NCI-H1417 (cell line): ENCODE results near the gene FPGS.

Source experiments
- DNase-seq, 3 experiments: peaks; one replicate each; lab custom pipeline; 2025; lab: John Stamatoyannopoulos, UW

Gene FPGS

DNA sequence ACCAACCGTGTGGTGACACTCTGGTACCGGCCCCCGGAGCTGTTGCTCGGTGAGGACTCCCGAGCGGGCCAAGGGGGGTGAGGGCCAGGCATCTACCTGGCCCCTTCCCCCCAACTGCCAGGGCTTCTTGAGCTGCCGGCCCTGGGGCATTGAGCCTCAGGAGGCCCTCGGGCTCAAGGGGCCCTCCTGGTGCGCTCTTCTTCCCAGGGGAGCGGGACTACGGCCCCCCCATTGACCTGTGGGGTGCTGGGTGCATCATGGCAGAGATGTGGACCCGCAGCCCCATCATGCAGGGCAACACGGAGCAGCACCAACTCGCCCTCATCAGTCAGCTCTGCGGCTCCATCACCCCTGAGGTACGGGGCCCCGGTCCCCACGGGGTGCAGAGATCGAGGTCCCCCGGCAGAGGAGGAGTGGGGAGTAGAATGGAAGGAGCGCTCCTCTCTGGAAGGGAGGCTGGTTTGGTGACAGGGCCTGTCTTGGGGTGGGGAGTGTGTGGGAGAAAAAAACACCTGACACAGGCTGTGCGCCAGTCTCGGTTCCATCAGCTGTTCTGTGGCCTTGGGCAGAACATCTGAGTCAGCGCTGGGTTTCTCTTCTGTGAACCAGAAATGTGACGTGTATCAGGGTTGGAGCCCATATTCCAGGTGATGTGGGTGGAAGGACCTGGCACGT, 14.2 kb upstream of the FPGS start:
- DNase-seq, result no peak

DNA sequence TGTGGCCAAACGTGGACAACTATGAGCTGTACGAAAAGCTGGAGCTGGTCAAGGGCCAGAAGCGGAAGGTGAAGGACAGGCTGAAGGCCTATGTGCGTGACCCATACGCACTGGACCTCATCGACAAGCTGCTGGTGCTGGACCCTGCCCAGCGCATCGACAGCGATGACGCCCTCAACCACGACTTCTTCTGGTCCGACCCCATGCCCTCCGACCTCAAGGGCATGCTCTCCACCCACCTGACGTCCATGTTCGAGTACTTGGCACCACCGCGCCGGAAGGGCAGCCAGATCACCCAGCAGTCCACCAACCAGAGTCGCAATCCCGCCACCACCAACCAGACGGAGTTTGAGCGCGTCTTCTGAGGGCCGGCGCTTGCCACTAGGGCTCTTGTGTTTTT, 13.5 kb upstream of the FPGS start:
- no peak for DNase-seq

- no peak for DNase-seq
Observed at GRCh38 chr9:127790094-127790855, 12.4 kb upstream of the FPGS start.

DNA sequence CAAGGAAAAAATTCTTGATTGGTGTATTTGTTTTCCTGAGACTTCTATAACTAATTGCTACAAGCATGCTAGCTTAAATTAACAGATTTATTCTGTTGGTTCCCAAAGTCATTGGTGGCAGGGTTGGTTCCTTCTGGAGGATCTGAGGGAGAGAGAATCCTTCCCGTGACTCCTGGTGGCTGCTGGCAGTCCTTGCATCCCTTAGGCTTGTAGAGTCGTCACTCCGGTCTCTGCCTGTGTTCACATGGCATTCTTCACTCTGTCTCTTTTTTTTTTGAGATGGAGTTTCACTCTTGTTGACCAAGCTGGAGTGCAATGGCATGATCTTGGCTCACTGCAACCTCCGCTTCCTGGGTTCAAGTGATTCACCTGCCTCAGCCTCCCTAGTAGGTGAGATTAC, 11.6 kb upstream of the FPGS start:
- DNase-seq, result no peak

- no peak for DNase-seq
Observed at GRCh38 chr9:127792417-127793031, 10.2 kb upstream of the FPGS start.

DNA sequence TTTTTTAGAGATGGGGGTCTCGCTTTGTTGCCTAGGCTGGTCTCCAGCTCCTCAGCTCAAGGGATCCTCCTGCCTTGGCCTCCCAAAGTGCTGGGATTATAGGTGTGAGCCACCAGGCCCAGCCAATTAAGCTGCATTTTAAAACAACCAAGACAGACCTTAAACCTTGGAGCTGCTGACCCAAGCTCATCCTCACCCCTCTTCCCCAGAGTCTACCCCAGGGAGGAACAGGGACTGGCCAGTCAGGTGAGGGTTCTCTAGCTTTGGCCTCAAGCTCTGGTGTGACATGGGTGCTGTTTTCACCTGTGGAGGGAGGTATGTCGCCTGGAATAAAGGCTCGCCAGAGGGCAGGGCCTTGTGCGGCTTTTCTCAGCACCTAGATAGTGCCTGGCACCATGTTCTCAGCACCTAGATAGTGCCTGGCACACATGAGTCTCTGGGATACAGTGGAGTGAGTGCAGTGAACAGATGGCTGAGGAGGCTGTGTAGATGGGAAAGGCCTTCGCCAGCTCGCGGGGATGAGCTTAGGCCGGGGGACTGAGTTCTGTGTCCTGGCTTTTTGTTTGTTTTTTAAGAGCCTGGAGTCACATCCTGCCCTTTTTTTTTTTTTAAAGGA, 9.5 kb upstream of the FPGS start:
- DNase-seq, result no peak

GRCh38 chr9:127794001-127794791, 8.5 kb upstream of the FPGS start:
- no peak for DNase-seq

DNA sequence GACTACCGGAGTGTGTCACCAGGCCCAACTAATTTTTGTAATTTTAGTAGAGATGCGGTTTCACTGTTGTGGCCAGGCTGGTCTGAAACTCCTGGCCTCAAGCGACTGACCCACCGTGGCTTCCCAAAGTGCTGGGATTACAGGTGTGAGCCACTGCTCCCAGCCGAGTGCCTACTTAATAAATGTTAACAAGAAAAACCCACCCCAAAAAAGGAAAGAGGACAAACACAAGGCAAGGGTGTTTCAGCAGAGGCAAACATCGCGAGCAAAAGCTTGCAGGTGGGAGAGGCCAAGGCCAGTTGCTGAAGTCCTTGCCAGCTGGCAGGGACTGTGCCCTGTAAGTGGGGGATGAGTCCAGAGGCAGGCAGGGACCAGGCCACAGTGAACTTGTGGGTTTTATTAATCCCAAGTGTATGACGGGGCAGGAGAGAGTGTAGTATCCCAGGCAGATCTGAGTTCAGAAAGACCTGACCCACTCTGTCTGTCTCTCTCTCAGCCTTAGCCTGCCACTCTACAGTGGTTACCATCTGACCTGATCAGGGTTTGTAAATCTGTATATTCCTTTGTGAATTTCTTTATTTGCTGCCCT, 6.4 kb upstream of the FPGS start:
- peak in 1 of 3 experiments; percentile 44 for DNase-seq

DNA sequence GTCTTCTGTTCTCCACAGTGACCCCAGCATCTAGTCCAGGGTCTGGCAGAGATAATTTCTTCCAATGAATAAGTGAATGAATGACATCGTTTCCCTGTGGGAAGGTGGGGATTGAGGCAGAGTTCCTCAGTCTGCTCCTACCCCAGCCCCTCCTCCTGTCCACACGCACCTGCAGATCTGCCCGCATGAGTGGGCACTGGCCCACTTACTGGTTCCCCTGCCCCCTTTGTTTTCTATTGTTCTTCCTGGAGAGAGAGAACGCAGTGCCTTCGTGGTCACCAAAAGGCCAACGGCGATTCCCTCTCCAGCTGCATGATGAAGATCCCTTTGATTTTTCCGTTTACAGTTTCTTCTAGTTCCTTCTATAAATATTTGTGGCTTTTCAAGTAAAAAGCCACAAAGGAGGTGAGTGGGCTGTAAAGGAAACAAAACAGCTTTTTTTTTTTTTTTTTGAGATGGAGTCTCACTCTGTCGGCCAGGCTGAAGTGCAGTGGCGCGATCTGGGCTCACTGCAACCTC, 5.8 kb upstream of the FPGS start:
- peak in 1 of 3 experiments; percentile 44 for DNase-seq

DNA sequence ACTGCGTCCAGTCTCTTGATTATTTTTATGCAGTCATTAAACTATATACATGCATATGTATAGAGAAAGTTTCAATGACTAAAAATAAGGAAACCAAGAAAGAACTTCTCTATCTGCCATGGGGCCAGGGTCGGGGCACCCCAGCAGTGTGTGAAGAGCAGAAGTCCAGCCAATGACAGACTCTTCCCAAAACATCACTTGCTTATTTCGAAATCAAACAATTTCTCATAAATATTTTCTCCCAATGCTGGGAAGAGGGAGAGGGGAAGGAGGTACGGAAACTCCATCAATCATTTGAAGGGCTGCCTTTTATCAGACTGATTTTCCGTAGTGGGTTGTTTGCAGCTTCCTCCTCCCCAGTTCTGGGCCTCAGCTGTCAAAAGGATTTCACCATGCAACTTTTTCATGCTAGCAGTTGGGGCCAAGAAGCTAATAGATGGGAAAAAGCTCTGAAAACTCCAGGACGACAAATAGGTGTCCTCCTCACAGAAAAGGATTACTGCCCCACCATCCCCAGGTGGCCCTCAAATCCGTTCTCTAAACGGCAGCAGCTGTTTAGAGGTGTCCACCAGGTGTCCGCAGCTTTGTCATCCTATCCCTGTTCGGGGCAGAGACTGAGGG, 617 bp upstream of the FPGS start:
- no peak for DNase-seq

GRCh38 chr9:127803507-127804352, 1.0 kb downstream of the FPGS start:
- DNase-seq, result peak in 1 of 3 experiments; percentile 65

GRCh38 chr9:127805620-127806019, 2.9 kb downstream of the FPGS start:
- no peak for DNase-seq

GRCh38 chr9:127806871-127807270, 4.2 kb downstream of the FPGS start:
- DNase-seq, result no peak

- no peak for DNase-seq
Observed at GRCh38 chr9:127808347-127809001, 5.8 kb downstream of the FPGS start.

- DNase-seq, result no peak
Observed at GRCh38 chr9:127809002-127809539, 6.4 kb downstream of the FPGS start.

DNA sequence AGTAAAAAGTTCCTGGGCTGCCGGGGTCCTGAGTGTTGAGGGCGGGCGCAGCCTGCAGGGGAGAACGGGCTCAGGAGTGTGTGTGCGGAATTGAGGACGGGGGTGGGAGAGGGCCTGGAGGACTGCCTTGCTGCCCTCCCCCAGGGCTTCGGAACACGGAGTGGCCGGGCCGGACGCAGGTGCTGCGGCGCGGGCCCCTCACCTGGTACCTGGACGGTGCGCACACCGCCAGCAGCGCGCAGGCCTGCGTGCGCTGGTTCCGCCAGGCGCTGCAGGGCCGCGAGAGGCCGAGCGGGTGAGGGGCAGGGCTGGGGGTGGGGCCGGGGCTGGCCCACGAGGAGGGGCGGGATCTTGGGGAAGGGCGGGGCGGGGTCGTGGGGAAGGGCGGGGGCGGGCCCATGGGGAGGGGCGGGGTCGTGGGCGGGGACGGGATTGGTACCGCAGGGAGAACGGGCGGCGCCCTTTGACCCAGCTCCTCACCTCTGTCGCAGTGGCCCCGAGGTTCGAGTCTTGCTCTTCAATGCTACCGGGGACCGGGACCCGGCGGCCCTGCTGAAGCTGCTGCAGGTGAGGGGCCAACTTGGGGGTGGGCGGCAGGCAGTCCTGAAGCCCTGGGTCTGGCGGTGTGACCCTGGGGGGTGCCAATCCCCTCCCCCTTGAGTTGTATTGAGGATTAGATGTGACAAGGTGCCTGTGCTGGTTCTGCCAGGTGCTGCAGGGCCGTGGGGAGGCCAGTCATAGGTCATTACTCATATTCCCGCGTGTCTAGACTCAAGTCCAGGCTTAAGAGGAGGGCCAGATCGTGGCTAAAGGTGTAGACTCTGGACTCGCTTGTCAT, 7.1 kb downstream of the FPGS start:
- DNase-seq, result no peak

GRCh38 chr9:127810378-127811187, 7.9 kb downstream of the FPGS start:
- no peak for DNase-seq
